Neutrophil (primary cell): ENCODE results near the gene ACACA.

Experiments
- H3K27ac ChIP-seq: fragments of 200-600 bp; sonication (generic); 2 replicates; pipeline ENCODE4 v1.5.1; 2016; ENCODE audit warnings: mild to moderate bottlenecking, moderate library complexity
- H3K27me3 ChIP-seq: fragments of 200-600 bp; sonication (generic); 2 replicates; pipeline ENCODE4 v1.6.0; 2016; ENCODE audit warnings: mild to moderate bottlenecking
- H3K36me3 ChIP-seq: fragments of 200-600 bp; sonication (generic); 2 replicates; pipeline ENCODE4 v1.5.1; 2017
- H3K4me1 ChIP-seq, 2 experiments: fragments of 200-600 bp in 1 of 2; sonication (generic) in 1 of 2; 1 replicate in 1 of 2; 2 replicates in 1 of 2; pipeline versions ENCODE4 v1.5.1 to v1.6.1; 2013 to 2016; ENCODE audit warnings: low read depth in 1 of 2, low read length in 1 of 2, mild to moderate bottlenecking in 1 of 2, moderate library complexity in 1 of 2; ENCODE audit not compliant: control insufficient read depth in 1 of 2, insufficient read depth in 1 of 2
- H3K4me3 ChIP-seq, 2 experiments: fragments of 200-600 bp in 1 of 2; sonication (generic) in 1 of 2; 1 replicate in 1 of 2; 2 replicates in 1 of 2; pipeline ENCODE4 v1.5.1; 2013 to 2016; ENCODE audit warnings: low read depth in 1 of 2, low read length in 1 of 2, mild to moderate bottlenecking in 1 of 2, moderate library complexity in 1 of 2
- H3K9me3 ChIP-seq: fragments of 200-600 bp; sonication (generic); 2 replicates; pipeline ENCODE4 v1.5.1; 2016
- CTCF ChIP-seq: fragments of 200-600 bp; sonication (generic); IDR thresholded peaks from 2 replicates; pipeline ENCODE4 v1.5.1; 2016; ENCODE audit warnings: antibody characterized with exemption

ACACA gene

GRCh38 chr17:37293770-37294169 is 112.9 kb downstream of the ACACA start:
- Histone ChIP-seq H3K27ac (peak overlapping the region; percentile 76), H3K4me1 (peaks cover 34 to 43% of the 10 kb centered on the region in 2 experiments)
- no peak for TF ChIP-seq CTCF

DNA sequence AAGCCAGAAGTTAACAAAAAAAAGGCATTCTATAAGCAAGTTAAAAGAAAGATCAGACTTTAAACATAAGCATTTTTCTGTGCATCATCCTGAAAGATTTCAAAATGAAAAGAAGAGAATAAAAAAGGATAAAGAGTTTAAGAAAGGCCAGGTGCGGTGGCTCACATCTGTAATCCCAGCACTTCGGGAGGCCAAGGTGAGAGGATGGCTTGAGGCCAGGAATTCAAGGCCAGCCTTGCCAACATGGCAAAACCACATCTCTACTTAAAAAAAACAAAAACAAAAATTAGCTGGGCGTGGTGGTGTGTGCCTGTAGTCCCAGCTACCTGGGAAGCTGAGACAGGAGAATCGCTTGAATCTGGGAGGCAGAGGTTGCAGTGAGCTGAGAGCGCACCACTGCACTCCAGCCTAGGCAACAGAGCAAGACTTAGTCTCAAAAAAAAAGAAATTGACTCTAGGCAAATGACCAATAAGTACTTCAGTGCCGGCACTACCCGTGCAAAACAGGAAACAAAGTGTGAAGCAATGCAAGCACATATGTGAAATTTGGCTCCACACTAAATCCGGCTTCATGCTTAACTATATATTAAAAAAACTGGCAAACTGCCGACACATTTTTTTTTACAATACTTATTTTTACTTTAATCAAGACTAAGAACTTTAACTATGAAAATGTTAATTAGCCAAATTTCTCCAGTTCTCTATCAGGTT is 114.1 kb downstream of the ACACA start:
- Histone ChIP-seq H3K36me3 (no peaks in the 10 kb centered on the region), H3K9me3 (no peaks in the 10 kb centered on the region), H3K4me1 (peaks cover 35 to 43% of the 10 kb centered on the region in 2 experiments), H3K27ac (peak overlapping the region; percentile 76), H3K4me3 (peak overlapping the region; percentile 37), H3K27me3 (no peaks in the 10 kb centered on the region)
- no peak for TF ChIP-seq CTCF

More at GRCh38 chr17:37293770-37294169, 112.9 kb downstream of the ACACA start:
- no peaks in the 10 kb centered on the region for H3K36me3 ChIP-seq
- no peaks in the 10 kb centered on the region for H3K9me3 ChIP-seq
- no peak overlapping the region for H3K4me3 ChIP-seq
- no peaks in the 10 kb centered on the region for H3K27me3 ChIP-seq

GRCh38 chr17:37291351-37291750 is 115.3 kb downstream of the ACACA start:
- Histone ChIP-seq H3K36me3 (no peaks in the 10 kb centered on the region), H3K4me3 (no peak overlapping the region), H3K4me1 (peaks cover 42 to 49% of the 10 kb centered on the region in 2 experiments), H3K9me3 (no peaks in the 10 kb centered on the region), H3K27me3 (no peaks in the 10 kb centered on the region), H3K27ac (no peak overlapping the region)
- no peak for TF ChIP-seq CTCF

- H3K4me3 ChIP-seq = no peak overlapping the region
- TF ChIP-seq CTCF = no peak
- H3K36me3 ChIP-seq = no peaks in the 10 kb centered on the region
- peak overlapping the region; percentile 26 for H3K27ac ChIP-seq
- H3K9me3 ChIP-seq = no peaks in the 10 kb centered on the region
- H3K4me1 ChIP-seq = peaks cover 30 to 32% of the 10 kb centered on the region in 2 experiments
- no peaks in the 10 kb centered on the region for H3K27me3 ChIP-seq
Observed at GRCh38 chr17:37286430-37286829, 120.2 kb downstream of the ACACA start.

GRCh38 chr17:37284191-37284590 is 122.4 kb downstream of the ACACA start:
- Histone ChIP-seq H3K4me3 (no peak overlapping the region), H3K27ac (no peak overlapping the region), H3K9me3 (no peaks in the 10 kb centered on the region), H3K4me1 (peaks cover 12 to 15% of the 10 kb centered on the region in 2 experiments), H3K36me3 (no peaks in the 10 kb centered on the region), H3K27me3 (no peaks in the 10 kb centered on the region)
- TF ChIP-seq CTCF = no peak
